Kidney (tissue), 14 donors: ENCODE results near the gene PRRC2B. TPM values are rescaled to one million over a fixed set of nuclear protein-coding genes. Genes with fewer than 3 reads are reported as not detected.

Experiments used
- DNase-seq, 5 donors: peaks; one replicate each; pipeline ENCODE4 v3.0.0-alpha.2; 2013 to 2020
- FAIRE-seq: peaks from 2 replicates; lab custom pipeline; 2012; peaks lifted over from hg19 to GRCh38; lab: Jason Lieb, UNC
- H3K27ac ChIP-seq, 2 donors: one replicate each; pipeline ENCODE4 v1.7.0; 2013; ENCODE audit warnings: low read depth in 2 of 2, low read length in 2 of 2, inconsistent platforms in 1 of 2
- H3K27me3 ChIP-seq: one replicate; pipeline ENCODE4 v1.7.1; 2013; ENCODE audit warnings: low read length, inconsistent platforms; ENCODE audit not compliant: control insufficient read depth, insufficient read depth
- H3K36me3 ChIP-seq, 3 donors: one replicate each; pipeline versions ENCODE4 v1.7.0 to v1.7.1; 2013; ENCODE audit warnings: low read length in 3 of 3, control low read depth in 1 of 3, inconsistent platforms in 1 of 3; ENCODE audit not compliant: insufficient read depth in 3 of 3, control insufficient read depth in 2 of 3
- H3K4me1 ChIP-seq, 3 donors: one replicate each; pipeline versions ENCODE4 v1.7.0 to v1.7.1; 2013; ENCODE audit warnings: low read length in 3 of 3, inconsistent platforms in 1 of 3, low read depth in 1 of 3; ENCODE audit not compliant: control insufficient read depth in 2 of 3, insufficient read depth in 2 of 3
- H3K4me3 ChIP-seq, 3 donors: one replicate each; pipeline versions ENCODE4 v1.7.0 to v1.8.1; 2013; ENCODE audit warnings: low read length in 3 of 3, control low read depth in 1 of 3, inconsistent platforms in 1 of 3
- H3K9ac ChIP-seq, 3 donors: one replicate each; pipeline versions ENCODE4 v1.7.0 to v1.7.1; 2013; ENCODE audit warnings: low read length in 3 of 3, control low read depth in 1 of 3, inconsistent platforms in 1 of 3
- H3K9me3 ChIP-seq, 3 donors: one replicate each; pipeline versions ENCODE4 v1.7.0 to v1.7.1; 2013; ENCODE audit warnings: low read length in 3 of 3, control low read depth in 1 of 3, inconsistent platforms in 1 of 3; ENCODE audit not compliant: control insufficient read depth in 2 of 3, insufficient read depth in 1 of 3
- CTCF ChIP-seq: IDR thresholded peaks from 3 replicates; pipeline ENCODE4 v1.5.1; 2012; ENCODE audit warnings: mild to moderate bottlenecking, moderate library complexity, borderline replicate concordance; ENCODE audit not compliant: insufficient read depth; ENCODE audit errors: extremely low read depth
- intact Hi-C: fragments of 100-400 bp; cut with DNase I; formaldehyde crosslinking; loops from one replicate; pipeline ENCODE4 v1.11.1; 2022
- polyA plus RNA-seq: library from polyadenylated mRNA; stranded (reverse); fragments of 350-450 nt; fragmentation: Illumina TruSeq; extraction: RNeasy Lipid Tissue Mini Kit (QIAGEN cat#74804); gene quantifications from one replicate; pipeline ENCODE4 v1.2.3, GENCODE V29; 2014; ENCODE audit warnings: low read depth, low replicate concordance; ENCODE audit not compliant: insufficient read depth
- total RNA-seq: library from RNA; stranded (reverse); fragmentation: NEBNext Ultra II Directional; extraction: Animal tissue kit (Norgen Biotek cat#: 25700); gene quantifications from one replicate; pipeline ENCODE4 v1.2.1, GENCODE V29; 2021
- donor health status: control.
- donor health status: control.
- donor health status: control.
- donor health status: control.
- donor health status: control.
- donor health status: DM: yes; HTN: yes; CAD: no.
- donor health status: Normal renal cell carcinoma (clear cell type).

PRRC2B gene
- total and polyA plus RNA-seq, 2 donors from 2014 or later = 37.4 to 227 TPM

- H3K36me3 ChIP-seq = no peaks in the 10 kb centered on the region
- intact Hi-C loops = no loop called here
Measured at GRCh38 chr9:131347376-131348020, 46.4 kb upstream of the PRRC2B start.

GRCh38 chr9:131348631-131349521 lies 45.0 kb upstream of the PRRC2B start:
- no peak for TF ChIP-seq CTCF
- intact Hi-C loops = no loop called here
- DNase-seq (peak in 2 of 5 donors; percentile 28 to 33), FAIRE-seq (no peak)
- Histone ChIP-seq H3K9ac (no peak overlapping the region), H3K4me3 (no peak overlapping the region), H3K27me3 (no peaks in the 10 kb centered on the region), H3K9me3 (no peaks in the 10 kb centered on the region), H3K4me1 (peaks cover 0 to 8% (median 0%) of the 10 kb centered on the region in 3 donors), H3K36me3 (no peaks in the 10 kb centered on the region), H3K27ac (no peak overlapping the region)

More at GRCh38 chr9:131347376-131348020, 46.4 kb upstream of the PRRC2B start:
- H3K27ac ChIP-seq = no peak overlapping the region
- H3K4me1 ChIP-seq = peaks cover 0 to 8% (median 0%) of the 10 kb centered on the region in 3 donors
- H3K9ac ChIP-seq = no peak overlapping the region
- no peaks in the 10 kb centered on the region for H3K9me3 ChIP-seq
- no peaks in the 10 kb centered on the region for H3K27me3 ChIP-seq
- DNase-seq = peak in 2 of 5 donors; percentile 26 to 53
- FAIRE-seq = no peak
- no peak overlapping the region for H3K4me3 ChIP-seq
- no peak for TF ChIP-seq CTCF

DNA sequence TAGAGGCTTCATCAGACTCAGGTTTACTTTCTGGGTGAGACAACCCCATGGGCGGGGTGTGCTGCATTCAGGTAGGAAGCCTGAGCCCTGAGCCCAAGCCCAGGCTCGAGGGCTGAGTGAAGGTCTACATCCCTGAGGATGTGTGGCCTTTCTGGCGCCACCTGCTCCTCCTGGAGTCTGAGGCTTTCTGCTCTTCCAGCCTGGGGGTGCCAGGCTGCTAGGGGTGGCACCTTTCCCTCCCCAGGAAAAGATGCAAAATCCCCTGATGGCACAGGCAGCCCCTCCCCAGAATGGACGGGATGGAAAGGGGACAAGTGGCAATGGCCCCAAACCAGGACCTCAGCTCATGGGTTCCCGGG lies 44.4 kb upstream of the PRRC2B start:
- H3K27me3 ChIP-seq = no peaks in the 10 kb centered on the region
- H3K36me3 ChIP-seq = no peaks in the 10 kb centered on the region
- no peak overlapping the region for H3K27ac ChIP-seq
- TF ChIP-seq CTCF = no peak
- no peaks in the 10 kb centered on the region for H3K9me3 ChIP-seq
- DNase-seq (peak in 1 of 5 donors; percentile 24), FAIRE-seq (no peak)
- peaks cover 0 to 8% (median 0%) of the 10 kb centered on the region in 3 donors for H3K4me1 ChIP-seq
- peak overlapping the region in 1 of 3 donors; percentile 63 for H3K4me3 ChIP-seq
- intact Hi-C loops = no loop called here
- H3K9ac ChIP-seq = no peak overlapping the region
